Astrocyte (in vitro differentiated cells and primary cell): ENCODE results near the gene IQSEC3.

Experiments
- EZH2 ChIP-seq: IDR thresholded peaks from 2 replicates; pipeline ENCODE4 v1.6.1; 2012; ENCODE audit warnings: mild to moderate bottlenecking, low read length, inconsistent platforms; ENCODE audit not compliant: insufficient read depth
- TF ChIP-seq, protein P1 (sequence below): IDR thresholded peaks from 2 replicates; pipeline ENCODE4 v1.5.1; 2011; ENCODE audit warnings: low read depth, mild to moderate bottlenecking, inconsistent platforms, low read length, moderate library complexity; ENCODE audit not compliant: insufficient read depth

GRCh38 chr12:202081-202731 is 135.6 kb downstream of the IQSEC3 start:
- TF ChIP-seq, protein P1, sequence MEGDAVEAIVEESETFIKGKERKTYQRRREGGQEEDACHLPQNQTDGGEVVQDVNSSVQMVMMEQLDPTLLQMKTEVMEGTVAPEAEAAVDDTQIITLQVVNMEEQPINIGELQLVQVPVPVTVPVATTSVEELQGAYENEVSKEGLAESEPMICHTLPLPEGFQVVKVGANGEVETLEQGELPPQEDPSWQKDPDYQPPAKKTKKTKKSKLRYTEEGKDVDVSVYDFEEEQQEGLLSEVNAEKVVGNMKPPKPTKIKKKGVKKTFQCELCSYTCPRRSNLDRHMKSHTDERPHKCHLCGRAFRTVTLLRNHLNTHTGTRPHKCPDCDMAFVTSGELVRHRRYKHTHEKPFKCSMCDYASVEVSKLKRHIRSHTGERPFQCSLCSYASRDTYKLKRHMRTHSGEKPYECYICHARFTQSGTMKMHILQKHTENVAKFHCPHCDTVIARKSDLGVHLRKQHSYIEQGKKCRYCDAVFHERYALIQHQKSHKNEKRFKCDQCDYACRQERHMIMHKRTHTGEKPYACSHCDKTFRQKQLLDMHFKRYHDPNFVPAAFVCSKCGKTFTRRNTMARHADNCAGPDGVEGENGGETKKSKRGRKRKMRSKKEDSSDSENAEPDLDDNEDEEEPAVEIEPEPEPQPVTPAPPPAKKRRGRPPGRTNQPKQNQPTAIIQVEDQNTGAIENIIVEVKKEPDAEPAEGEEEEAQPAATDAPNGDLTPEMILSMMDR, result no peak
- no peak for TF ChIP-seq EZH2
